ENCODE results near the gene INSL3. TPM values are rescaled to one million over a fixed set of nuclear protein-coding genes. Genes with fewer than 3 reads are reported as not detected.

The INSL3 gene
- total and polyA plus RNA-seq, 2 of the 13 experiments (the other 11 are each of a cell fraction or from before 2014, with no cell fraction given): 0.30 TPM; not detected in 1

GRCh38 chr19:17854061-17854460, 32.7 kb upstream of the INSL3 start:
- FAIRE-seq (no peak), ATAC-seq (no peak), DNase-seq (ENCODE audit: low spot score) (no peak)
- intact Hi-C loops (cut with micrococcal nuclease; ENCODE audit: unreplicated experiment) (loop anchor here (2.0 kb wide), 1 partner anchor 19 kb away; no protein-coding TSS in a partner anchor), in situ Hi-C loops (cut with HindIII; ENCODE audit: extremely low pct_ligation_motif_present, low pct_unique_long_range_greater_than_20kb) (loop anchor here (10.0 kb wide), 1 partner anchor 149 kb away; no protein-coding TSS in a partner anchor)
- BruUV-seq (replicated peaks): no TSS peak
- Histone ChIP-seq H3K9ac (ENCODE audit: insufficient read depth, low read depth, low read length) (no peak overlapping the region), H3K79me2 (ENCODE audit: insufficient read depth, low read length) (no peaks in the 10 kb centered on the region), H3K27me3 (ENCODE audit: control insufficient read depth in 1 of 2, insufficient read depth in 2 of 2, low read length in 2 of 2) (no peaks in the 10 kb centered on the region), H3K36me3 (replicated peaks in 1 of 2; ENCODE audit: control insufficient read depth in 1 of 2, insufficient read depth in 2 of 2, low read length in 2 of 2) (no peaks in the 10 kb centered on the region), H2AFZ (ENCODE audit: low read length) (peak overlapping the region; percentile 23), H3K4me1 (ENCODE audit: insufficient read depth, low read length) (peaks cover 18% of the 10 kb centered on the region), H3K27ac (ENCODE audit: extremely low read length, insufficient read depth, low read length) (no peak overlapping the region), H3K9me3 (ENCODE audit: low read length) (no peaks in the 10 kb centered on the region), H3K4me3 (replicated peaks in 1 of 3; ENCODE audit: insufficient read depth in 1 of 3, low read depth in 2 of 3, low read length in 3 of 3) (no peak overlapping the region), H3K4me2 (ENCODE audit: low read depth, low read length) (no peak overlapping the region), H4K20me1 (ENCODE audit: insufficient read depth, low read length) (no peaks in the 10 kb centered on the region)
- no peak for TF ChIP-seq CBFB (CRISPR knock-in tag; IDR thresholded peaks at IDR 0.05)
- TF ChIP-seq CREBL2 (CRISPR knock-in tag; IDR thresholded peaks at IDR 0.05; ENCODE audit: borderline replicate concordance): no peak
- no peak for TF ChIP-seq GLMP (CRISPR knock-in tag; IDR thresholded peaks at IDR 0.05; ENCODE audit: borderline replicate concordance)
- TF ChIP-seq TFE3 (CRISPR knock-in tag; IDR thresholded peaks at IDR 0.05): no peak
- TF ChIP-seq ZNF33B (CRISPR knock-in tag; IDR thresholded peaks at IDR 0.05): no peak
- CTCF ChIA-PET (ENCODE audit: low intra/inter-chr PET ratio, low total read pairs): no interaction called here
- WGBS (ENCODE audit: low lambda C conversion rate): 42% methylated on average over 6 of the region's 6 CpGs
- POLR2A ChIA-PET: interaction anchor here (1.0 kb wide), 1 partner anchor 345 kb away, joined by 3 read pairs; no protein-coding TSS in a partner anchor
